Measurements from ENCODE around the gene GRIP2. TPM values are rescaled to one million over a fixed set of nuclear protein-coding genes. Genes with fewer than 3 reads are reported as not detected.

Gene GRIP2
- total RNA-seq, 1 experiment from 2014 or later: not detected

DNA sequence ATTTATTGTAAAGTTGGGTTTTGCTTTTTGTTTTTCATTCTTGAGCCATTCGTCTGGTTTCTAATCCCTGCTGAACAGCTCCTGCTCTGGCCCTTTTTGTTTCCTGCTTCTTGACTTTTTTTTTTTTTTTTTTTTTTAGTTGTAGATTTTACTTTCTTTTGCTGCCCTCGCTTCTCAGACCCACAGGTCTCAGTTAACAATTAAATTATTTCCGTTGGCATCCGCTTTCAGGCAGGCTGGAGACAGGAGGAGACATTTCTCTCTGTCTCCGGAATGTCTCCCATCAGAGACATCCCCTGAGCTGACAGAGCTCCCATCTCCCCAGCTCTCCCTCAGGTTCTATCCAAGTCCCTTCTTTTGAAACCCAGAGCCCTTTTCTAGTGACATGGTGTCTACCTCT is 69.1 kb downstream of the GRIP2 start:
- peaks cover 14% of the 10 kb centered on the region for H3K4me1 Mint-ChIP-seq (ENCODE audit: insufficient read depth, unreplicated experiment)
- H3K9me3 Mint-ChIP-seq (ENCODE audit: unreplicated experiment): no peaks in the 10 kb centered on the region
- intact Hi-C loops (cut with micrococcal nuclease): no loop called here
- H3K27me3 Mint-ChIP-seq (ENCODE audit: insufficient read depth, unreplicated experiment): no peaks in the 10 kb centered on the region
- TF ChIP-seq CTCF (IDR thresholded peaks at IDR 0.05; ENCODE audit: unreplicated experiment): no peak
- H3K36me3 Mint-ChIP-seq (ENCODE audit: insufficient read depth, unreplicated experiment): peaks cover 4% of the 10 kb centered on the region
- POLR2A ChIA-PET: interaction anchor here (1.5 kb wide), 1 partner anchor 12 kb away, joined by 3 read pairs; no protein-coding TSS in a partner anchor
- CTCF ChIA-PET: interaction anchor here (0.6 to 0.9 kb wide), 3 partner anchors 68 to 610 kb away, joined by 4 to 9 read pairs (median 4); no protein-coding TSS in a partner anchor
- H3K27ac Mint-ChIP-seq (ENCODE audit: low read depth, unreplicated experiment): no peak overlapping the region
- BruUV-seq (replicated peaks): no TSS peak
- no peak overlapping the region for H3K4me3 Mint-ChIP-seq (ENCODE audit: unreplicated experiment)
- DNase-seq (ENCODE audit: unreplicated experiment): no peak

DNA sequence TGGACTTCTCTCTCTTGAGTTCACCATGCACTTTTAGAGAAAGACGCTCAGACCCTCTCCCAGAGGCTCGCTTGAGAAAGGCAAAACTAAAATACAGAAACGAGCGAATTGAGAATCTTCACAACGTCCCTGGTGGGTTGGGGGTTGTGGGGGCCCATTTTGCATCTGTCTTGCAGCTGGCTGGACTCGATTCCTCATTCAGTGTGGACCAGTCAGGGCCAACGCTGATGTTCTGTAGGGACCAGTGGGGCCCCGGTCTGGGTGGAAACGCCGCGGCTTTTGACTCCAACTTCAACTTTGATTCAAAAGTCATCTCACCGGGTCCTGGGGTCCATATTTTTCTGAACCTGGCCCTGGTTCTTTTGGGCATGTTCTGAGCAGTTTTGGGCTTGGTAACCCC is 69.7 kb downstream of the GRIP2 start:
- TF ChIP-seq CTCF (IDR thresholded peaks at IDR 0.05; ENCODE audit: unreplicated experiment): no peak
- intact Hi-C loops (cut with micrococcal nuclease): no loop called here
- ChIA-PET CTCF (interaction anchor here (0.5 to 0.9 kb wide), 5 partner anchors 22 to 610 kb away, joined by 3 to 9 read pairs (median 4); no protein-coding TSS in a partner anchor), POLR2A (no interaction called here)
- peaks cover 14% of the 10 kb centered on the region for H3K4me1 Mint-ChIP-seq (ENCODE audit: insufficient read depth, unreplicated experiment)
- H3K36me3 Mint-ChIP-seq (ENCODE audit: insufficient read depth, unreplicated experiment): peaks cover 9% of the 10 kb centered on the region
- H3K27ac Mint-ChIP-seq (ENCODE audit: low read depth, unreplicated experiment): no peak overlapping the region
- H3K9me3 Mint-ChIP-seq (ENCODE audit: unreplicated experiment): no peaks in the 10 kb centered on the region
- BruUV-seq (replicated peaks): no TSS peak
- no peak overlapping the region for H3K4me3 Mint-ChIP-seq (ENCODE audit: unreplicated experiment)
- no peak for DNase-seq (ENCODE audit: unreplicated experiment)
- H3K27me3 Mint-ChIP-seq (ENCODE audit: insufficient read depth, unreplicated experiment): no peaks in the 10 kb centered on the region

DNA sequence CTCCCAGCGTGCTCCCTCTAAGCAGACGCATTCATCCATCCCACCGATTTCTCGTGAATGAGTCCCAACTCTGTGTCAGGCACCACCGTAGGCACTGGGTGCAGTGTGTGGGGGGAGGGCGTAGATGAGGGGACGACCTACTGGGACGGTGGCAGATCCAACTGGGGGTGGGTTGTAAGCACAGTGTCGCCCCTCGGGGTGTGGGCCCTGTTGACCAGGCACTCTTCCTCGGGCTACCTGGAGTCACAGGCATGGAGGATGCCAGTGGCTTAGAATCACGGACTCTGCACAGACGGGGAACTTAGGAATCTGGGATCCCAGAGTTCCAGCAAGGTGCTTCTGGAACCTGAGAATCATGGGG is 71.5 kb downstream of the GRIP2 start:
- no peak for TF ChIP-seq CTCF (IDR thresholded peaks at IDR 0.05; ENCODE audit: unreplicated experiment)
- no peak for DNase-seq (ENCODE audit: unreplicated experiment)
- Mint-ChIP-seq H3K36me3 (ENCODE audit: insufficient read depth, unreplicated experiment) (peaks cover 10% of the 10 kb centered on the region), H3K4me3 (ENCODE audit: unreplicated experiment) (no peak overlapping the region), H3K27me3 (ENCODE audit: insufficient read depth, unreplicated experiment) (no peaks in the 10 kb centered on the region), H3K4me1 (ENCODE audit: insufficient read depth, unreplicated experiment) (peaks cover 14% of the 10 kb centered on the region), H3K9me3 (ENCODE audit: unreplicated experiment) (no peaks in the 10 kb centered on the region), H3K27ac (ENCODE audit: low read depth, unreplicated experiment) (no peak overlapping the region)
- BruUV-seq (replicated peaks): no TSS peak
- CTCF ChIA-PET: interaction anchor here (0.5 to 4.1 kb wide), 30 partner anchors 9 to 1533 kb away, joined by 3 to 96 read pairs (median 4); no protein-coding TSS in a partner anchor
- intact Hi-C loops (cut with micrococcal nuclease): loop anchor here (1.0 to 2.0 kb wide), 3 partner anchors 207 to 572 kb away; no protein-coding TSS in a partner anchor
- POLR2A ChIA-PET: interaction anchor here (0.7 to 2.0 kb wide), 2 partner anchors 264 to 268 kb away, joined by 3 to 16 read pairs; no protein-coding TSS in a partner anchor

DNA sequence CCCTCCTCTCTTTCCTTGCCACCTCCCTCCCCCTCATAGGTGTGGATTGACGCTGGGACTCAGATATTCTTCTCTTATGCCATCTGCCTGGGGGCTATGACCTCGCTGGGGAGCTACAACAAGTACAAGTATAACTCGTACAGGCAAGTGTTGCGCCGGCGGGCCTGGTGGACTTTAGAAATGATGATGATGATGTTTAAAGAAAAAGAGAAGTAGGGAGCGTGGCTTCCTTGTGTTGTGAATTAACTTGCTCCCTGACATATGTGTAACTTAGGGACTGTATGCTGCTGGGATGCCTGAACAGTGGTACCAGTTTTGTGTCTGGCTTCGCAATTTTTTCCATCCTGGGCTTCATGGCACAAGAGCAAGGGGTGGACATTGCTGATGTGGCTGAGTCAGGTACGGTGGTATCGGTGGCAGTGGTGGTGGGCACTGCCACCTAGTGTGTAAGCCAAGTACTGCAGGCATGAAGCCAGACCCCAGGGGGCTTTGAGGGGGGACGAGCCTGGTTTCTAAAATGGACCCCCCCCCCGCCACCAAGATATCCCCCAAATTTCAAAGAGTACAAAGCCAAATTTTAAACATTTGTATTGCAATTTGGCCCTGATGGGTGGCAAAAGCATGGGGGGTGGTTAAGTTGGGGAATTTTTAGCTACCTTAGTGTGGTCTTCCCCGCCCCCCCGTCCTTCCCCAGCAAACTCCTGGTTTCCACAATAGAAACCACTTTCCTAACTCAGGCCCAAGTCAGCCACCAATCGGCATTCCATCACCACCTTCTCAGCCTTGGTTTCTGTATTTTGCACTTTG is 72.1 kb downstream of the GRIP2 start:
- TF ChIP-seq CTCF (IDR thresholded peaks at IDR 0.05; ENCODE audit: unreplicated experiment): peak; percentile 92
- Mint-ChIP-seq H3K36me3 (ENCODE audit: insufficient read depth, unreplicated experiment) (peaks cover 10% of the 10 kb centered on the region), H3K4me3 (ENCODE audit: unreplicated experiment) (no peak overlapping the region), H3K27ac (ENCODE audit: low read depth, unreplicated experiment) (no peak overlapping the region), H3K27me3 (ENCODE audit: insufficient read depth, unreplicated experiment) (no peaks in the 10 kb centered on the region), H3K4me1 (ENCODE audit: insufficient read depth, unreplicated experiment) (peaks cover 9% of the 10 kb centered on the region), H3K9me3 (ENCODE audit: unreplicated experiment) (no peaks in the 10 kb centered on the region)
- CTCF ChIA-PET: interaction anchor here (0.5 to 4.1 kb wide), 51 partner anchors 8 to 1873 kb away, joined by 3 to 96 read pairs (median 4); partner anchors contain the start of genes CHCHD4 and TMEM43
- POLR2A ChIA-PET: interaction anchor here (0.7 to 2.0 kb wide), 2 partner anchors 264 to 267 kb away, joined by 3 to 16 read pairs; no protein-coding TSS in a partner anchor
- BruUV-seq (replicated peaks): no TSS peak
- peak; percentile 34 for DNase-seq (ENCODE audit: unreplicated experiment)
- intact Hi-C loops (cut with micrococcal nuclease): loop anchor here (1.0 to 2.0 kb wide), 3 partner anchors 207 to 571 kb away; no protein-coding TSS in a partner anchor

All from MCF 10A (cell line).